Measurements from ENCODE around the gene OR2AG1. TPM values are rescaled to one million over a fixed set of nuclear protein-coding genes. Genes with fewer than 3 reads are reported as not detected.

The OR2AG1 gene, protein sequence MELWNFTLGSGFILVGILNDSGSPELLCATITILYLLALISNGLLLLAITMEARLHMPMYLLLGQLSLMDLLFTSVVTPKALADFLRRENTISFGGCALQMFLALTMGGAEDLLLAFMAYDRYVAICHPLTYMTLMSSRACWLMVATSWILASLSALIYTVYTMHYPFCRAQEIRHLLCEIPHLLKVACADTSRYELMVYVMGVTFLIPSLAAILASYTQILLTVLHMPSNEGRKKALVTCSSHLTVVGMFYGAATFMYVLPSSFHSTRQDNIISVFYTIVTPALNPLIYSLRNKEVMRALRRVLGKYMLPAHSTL
- polyA plus RNA-seq (ENCODE audit: insufficient read length in 3 of 3): under 1 TPM in 1 of 3 donors, not detected in 2; 0.07 TPM

DNA sequence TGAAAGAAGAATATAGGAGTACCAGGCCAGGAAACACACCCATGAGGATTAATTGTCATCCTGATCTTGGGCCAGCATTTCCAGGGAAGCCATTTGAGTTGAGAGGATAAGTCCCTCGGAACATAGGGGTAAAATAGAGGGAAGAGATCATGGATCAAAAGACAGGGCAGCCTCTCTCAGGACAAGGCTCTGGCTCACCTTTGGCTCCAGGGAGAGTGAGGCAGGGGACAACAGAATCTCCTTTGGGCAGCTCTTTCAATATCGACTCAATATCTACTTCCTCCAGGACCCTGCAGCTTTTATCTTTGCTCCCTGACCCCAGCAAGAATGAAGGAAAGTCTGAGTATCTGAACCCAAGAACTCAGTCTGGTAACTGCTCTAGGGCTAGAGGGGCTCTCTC lies at the start of gene OR2AG1:
Gene OR2AG1, plus strand, starts transcription at position 301 of the 400 bp plus-strand sequence. CDS start 2,018 bp downstream, outside the sequence.
- DNase-seq (ENCODE audit: low read depth in 3 of 3, low spot score in 2 of 3): no peak

DNA sequence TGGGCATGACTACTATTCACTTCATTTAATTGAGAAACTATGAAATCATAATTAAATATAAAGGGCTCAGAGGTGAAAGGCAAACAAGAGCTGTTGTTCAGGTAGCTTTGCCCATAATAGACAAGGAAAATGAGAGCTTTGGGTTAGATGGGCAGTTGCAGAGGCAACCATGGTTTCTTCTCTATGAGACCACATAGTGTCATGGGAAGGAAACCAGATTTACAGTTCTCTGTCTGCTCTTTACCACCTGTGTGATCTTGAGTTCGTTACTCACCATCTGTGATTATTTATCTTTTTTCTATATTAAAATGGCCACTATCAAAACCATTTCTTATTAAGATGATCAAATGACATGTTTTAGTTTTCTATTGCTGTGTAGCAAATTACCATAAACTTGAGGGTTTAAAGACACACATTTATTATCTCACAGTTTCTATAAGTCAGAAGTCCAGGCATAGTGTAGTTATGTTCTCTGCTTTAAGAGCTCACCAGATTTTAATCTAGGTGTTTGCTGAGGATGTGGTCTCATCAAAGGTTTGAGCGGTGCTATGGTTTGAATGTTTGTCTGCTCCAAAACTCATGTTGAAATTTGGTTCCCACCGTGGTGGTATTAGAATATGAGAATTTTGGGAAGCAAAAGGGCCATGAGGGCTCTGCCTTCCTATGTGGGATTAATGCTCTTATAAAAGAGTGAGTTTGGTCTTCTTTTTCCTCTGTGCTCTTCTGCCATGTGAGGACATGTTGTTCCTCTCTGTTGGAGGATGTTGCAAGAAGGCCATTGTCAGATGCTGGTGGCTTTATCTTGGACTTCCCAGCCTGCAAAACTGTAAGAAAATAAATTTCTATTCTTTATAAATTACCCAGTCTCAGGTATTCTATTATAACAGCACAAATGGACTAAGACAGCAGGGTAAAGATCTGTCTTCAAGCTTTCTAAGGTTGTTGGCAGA lies 49.2 kb upstream of the OR2AG1 start:
- no peak for DNase-seq (ENCODE audit: low read depth in 3 of 3, low spot score in 2 of 3)

DNA sequence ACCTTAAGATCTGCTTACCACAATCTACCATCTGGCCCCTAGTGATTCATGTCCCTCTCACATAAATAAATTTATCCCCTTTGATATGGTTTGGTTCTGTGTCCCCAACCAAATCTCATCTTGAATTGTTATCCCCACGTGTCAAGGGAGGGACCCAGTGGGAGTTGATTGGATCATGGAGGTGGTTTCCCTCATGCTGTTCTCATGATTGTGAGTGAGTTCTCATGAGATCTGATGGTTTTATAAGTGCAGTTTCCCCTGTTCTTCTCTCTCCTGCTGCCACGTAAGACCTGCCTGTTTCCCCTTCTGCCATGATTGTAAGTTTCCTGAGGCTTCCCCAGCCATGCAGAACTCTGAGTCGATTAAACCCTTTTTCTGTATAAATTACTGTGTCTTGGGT lies 48.2 kb upstream of the OR2AG1 start:
- DNase-seq (ENCODE audit: low read depth in 3 of 3, low spot score in 2 of 3): no peak

DNA sequence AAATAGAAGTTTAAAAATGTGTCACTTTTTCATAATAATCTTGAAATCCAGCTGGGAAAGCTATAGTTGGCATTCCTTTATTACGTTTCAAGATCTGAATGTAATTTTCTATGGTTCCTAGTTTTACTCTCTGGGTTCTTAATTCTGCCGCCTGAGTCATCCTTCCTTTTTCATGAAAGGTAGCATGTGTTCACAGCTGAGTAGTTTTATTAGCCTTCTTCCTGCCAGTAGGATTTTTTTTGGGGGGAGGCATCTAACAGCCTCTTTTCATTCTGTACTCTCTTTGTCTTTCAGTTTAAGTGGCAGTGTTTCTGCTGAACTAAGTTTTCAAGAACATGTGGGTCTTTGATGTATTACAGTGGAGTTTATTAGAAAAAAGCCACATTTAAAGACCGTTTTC lies 47.5 kb upstream of the OR2AG1 start:
- DNase-seq (ENCODE audit: low read depth in 3 of 3, low spot score in 2 of 3): no peak

DNA sequence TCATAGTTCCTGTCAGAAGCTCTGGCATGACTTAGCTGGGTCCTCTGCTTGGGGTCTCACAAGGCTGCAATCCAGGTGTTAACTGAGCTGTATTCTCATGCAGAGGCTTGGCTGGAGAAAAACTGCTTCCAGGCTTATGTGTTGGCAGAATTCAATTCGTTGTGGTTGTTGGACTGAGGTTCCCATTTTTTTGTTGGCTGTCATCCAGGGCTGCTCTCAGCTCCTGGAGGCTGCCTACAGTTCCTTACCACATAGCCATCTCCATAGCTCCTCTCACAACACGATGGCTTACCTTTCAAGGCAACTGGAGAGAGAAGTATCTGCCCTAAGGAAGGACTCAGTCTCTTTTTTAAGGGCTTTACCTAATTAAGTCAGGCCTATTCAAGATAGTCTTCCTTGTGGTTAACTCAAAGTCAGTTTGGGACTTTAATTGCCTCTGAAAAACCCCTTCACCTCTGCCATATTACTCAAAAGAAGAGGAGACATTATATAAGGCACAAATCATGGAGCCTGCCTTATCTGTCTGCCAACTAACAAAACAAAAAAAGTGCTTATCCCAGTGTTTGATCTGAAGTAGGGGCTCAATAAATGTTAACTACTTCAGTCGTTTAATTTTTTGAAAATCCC lies 46.2 kb upstream of the OR2AG1 start:
- no peak for DNase-seq (ENCODE audit: low read depth in 3 of 3, low spot score in 2 of 3)

DNA sequence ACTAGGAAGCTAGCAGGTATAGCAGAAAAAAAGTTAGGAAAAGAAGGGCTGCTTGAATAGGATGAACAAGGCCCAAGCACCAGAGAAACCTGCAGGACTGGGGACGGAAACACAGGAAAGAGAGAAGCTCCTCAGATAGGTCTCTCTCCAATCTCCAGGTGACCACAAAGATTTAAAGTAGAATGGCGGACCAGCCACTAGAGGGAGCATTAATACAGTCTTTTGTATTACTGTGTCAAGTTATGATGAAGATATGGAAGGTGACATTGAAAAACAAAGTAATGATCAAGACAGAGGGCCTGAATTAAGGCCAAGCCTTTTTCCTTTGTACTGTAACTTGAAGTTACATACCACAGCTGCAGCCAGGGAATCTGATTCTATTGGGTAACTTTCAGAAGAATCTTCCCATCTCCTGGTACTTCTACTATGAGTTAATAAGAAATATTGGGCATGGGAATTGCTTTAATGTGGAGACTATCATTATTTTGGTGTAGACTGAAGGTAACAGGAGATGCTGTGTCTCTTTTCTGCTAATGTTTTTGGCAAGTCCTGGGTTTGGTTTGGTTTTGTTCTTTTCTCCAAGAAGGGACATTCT lies 44.9 kb upstream of the OR2AG1 start:
- no peak for DNase-seq (ENCODE audit: low read depth in 3 of 3, low spot score in 2 of 3)

DNA sequence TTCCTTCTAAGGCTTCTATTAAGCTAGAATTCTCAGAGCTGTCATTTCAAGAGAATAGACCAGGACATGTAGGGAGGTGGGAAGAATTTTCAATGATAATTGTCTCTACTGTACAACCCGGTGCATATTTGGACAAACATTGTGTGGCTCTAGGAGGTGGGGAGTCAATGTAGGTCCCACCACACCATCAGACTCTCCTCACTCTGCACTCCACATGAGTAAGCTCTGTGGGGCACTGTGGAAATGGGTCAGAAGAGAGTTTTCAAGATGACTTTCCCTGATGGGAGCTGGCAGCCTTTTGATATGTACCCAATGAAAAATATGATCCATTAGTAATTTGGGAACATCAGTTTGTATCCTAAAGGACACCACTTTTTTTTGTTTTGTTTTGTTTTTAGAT lies 44.2 kb upstream of the OR2AG1 start:
- no peak for DNase-seq (ENCODE audit: low read depth in 3 of 3, low spot score in 2 of 3)

DNA sequence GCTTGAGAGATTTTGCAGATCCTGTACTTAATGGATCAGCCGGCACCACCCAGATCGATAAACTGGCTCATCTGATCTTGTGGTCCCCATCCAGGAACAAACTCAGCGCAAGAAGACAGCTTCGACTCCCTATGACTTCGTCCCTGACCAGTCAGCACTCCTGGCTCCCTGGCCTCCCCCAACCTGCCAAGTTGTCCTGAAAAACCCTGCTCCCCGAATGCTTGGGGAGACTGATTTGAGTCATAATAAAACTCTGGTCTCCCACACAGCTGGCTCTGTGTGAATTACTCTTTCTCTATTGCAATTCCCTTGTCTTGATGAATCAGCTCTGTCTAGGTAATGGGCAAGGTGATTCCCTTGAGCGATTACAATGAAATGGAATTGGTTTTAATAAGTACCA lies 40.6 kb upstream of the OR2AG1 start:
- DNase-seq (ENCODE audit: low read depth in 3 of 3, low spot score in 2 of 3): no peak

DNA sequence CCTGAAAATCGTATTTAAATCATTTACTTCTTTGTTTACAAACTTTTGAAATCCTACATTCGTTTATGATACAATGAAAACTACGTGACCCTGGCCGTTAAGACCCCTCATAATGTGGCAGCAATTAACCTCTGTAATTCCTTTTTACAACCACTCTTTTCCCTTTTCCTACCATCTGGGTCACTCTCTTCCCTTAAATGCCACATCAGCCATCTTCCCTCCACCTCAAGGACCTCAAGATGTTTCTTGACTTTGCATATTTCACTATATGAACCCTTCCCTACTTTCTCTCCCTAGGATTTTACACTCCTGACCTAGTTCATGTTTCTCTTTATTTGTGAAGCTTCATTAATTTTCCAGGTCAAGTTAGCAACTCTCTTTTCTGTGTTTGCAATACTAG lies 37.8 kb upstream of the OR2AG1 start:
- no peak for DNase-seq (ENCODE audit: low read depth in 3 of 3, low spot score in 2 of 3)

DNA sequence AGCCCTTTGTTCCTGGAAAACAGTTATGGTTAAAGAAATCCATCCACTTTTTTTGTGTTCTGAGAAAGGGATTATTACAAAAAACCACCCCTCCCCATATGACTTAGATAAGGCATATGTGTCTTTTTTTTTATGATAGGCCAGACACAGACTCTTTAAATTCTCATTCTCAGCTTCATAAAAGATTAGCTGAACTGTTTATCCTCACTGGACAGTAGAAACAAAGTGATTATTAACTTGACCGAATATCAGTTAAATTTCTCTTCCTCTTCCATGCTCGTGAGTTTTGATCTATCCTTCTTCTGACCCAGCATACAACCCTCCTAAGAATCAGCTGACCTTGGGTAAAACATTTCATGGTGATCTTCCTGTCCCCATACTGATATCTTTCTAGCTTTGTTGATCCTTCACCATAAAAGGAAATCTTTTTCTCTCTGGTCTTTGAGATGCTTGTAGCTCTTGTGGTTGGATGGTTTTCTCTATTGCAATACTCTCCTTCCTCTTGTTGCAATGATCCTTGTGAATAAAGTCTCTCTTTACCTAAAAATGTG lies 37.3 kb upstream of the OR2AG1 start:
- DNase-seq (ENCODE audit: low read depth in 3 of 3, low spot score in 2 of 3): no peak

DNA sequence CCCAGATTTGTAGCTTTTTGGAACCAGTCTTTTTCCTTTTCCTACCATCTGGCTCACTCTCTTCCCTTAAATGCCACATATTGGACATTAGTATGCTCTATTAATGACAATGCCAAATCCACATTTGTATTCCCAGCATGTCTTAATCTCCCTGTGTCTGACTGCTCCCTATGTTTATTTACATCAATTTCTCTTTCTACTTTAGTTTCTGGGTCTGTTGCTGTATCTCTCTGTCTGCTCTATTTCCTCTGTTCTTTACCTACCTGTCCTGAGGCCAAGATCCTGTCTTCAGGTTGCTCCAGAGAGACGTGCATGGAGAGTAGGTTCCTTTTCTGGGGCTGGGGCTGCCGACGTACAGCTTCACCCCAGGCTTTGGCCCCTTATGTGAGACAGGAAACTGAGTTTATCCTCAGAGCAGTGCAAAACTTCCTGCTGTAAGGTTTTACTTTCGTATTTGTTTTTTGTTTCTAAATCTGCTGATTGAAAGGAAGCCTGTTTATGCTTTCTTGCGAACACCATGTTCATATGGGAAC lies 36.7 kb upstream of the OR2AG1 start:
- DNase-seq (ENCODE audit: low read depth in 3 of 3, low spot score in 2 of 3): no peak

DNA sequence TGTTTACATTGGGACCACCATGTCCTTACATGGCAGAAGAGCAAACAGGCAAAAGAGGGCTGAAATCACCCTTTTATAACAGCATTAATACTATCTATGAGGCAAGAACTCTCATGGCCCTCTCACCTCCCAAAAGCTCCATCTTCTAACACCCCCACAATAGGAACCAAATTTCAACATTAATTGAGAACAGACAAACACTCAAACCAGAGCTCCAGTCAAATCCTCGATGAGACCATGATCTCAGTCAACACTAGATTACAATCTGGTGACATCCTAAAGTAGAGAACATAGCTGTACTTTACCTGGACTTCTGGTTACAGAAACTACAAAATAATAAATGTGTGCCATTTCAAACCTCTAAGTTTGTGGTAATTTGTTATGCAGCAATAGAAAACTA lies 36.2 kb upstream of the OR2AG1 start:
- DNase-seq (ENCODE audit: low read depth in 3 of 3, low spot score in 2 of 3): no peak

DNA sequence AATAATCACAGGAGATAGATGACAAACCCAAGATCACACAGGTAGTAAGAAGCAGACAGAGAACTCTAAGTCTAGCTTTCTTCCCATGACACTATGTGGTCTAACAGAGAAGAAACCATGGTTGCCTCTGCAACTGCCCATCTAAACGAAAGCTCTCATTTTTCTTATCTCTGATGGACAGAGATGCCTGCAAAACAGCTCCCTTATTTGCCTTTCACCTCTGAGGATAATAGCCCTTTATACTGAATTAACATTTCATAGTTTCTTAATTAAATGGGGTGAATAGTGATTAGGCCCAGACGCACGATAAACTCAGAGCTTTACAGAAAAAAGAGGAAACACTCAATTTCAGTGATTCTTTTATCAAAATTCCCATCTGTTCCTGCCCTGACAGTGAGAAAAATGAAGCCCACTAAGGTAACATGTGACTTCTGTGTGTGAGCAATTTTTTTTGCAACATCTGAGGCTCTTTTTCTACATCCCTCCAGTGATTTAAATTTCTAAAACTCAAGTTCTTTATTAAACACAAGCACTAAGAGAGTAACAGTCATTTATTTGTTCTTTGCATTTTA lies 35.6 kb upstream of the OR2AG1 start:
- no peak for DNase-seq (ENCODE audit: low read depth in 3 of 3, low spot score in 2 of 3)

DNA sequence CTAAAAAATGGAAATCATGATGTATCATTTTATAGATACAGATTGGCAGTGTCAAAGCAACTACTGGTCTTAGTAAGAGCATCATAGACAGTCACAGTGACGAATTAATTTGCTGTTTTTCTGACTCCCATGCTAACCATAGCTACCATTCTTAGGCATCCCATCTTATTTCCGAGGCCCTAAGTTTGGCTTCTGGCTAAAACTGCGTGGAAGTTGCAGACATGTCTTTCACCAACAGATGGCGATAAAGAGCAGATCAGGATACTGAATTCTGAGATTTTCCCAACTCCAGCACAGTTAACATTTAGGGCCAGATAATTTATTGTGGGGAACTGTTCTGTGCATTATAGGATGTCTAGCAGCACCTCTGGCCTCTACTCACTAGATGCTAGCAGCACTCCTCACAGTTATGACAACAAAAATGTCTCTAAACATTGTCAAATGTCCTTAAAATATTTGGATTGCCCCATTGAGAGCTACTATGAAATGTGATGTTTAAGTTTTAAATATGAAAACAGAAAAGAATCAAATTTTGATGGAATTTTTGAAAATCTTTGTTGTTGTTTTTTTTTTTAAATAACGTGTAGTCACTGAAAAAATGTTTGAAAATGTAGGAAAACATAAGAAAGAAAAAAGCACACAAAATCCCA lies 27.4 kb upstream of the OR2AG1 start:
- peak; percentile 34 to 52 (median 38) for DNase-seq (ENCODE audit: low read depth in 3 of 3, low spot score in 2 of 3)

DNA sequence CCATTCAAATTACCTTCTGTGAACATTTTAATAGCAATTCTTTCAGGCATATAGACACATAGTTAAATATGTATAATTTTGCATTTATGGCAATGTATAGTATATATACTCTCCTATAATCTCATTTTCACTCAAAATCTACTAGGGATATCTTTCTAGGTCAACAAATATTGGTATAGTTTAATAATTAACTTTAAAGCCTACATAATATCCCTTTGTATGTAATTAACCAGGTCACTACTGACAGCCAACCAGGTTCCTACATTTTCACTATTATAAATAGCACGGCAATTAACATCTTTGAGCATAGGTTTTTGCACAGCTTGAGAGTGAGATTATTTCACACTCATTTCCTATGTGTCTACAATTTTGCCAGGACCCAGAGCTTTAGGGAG lies 26.9 kb upstream of the OR2AG1 start:
- DNase-seq (ENCODE audit: low read depth in 3 of 3, low spot score in 2 of 3): no peak

DNA sequence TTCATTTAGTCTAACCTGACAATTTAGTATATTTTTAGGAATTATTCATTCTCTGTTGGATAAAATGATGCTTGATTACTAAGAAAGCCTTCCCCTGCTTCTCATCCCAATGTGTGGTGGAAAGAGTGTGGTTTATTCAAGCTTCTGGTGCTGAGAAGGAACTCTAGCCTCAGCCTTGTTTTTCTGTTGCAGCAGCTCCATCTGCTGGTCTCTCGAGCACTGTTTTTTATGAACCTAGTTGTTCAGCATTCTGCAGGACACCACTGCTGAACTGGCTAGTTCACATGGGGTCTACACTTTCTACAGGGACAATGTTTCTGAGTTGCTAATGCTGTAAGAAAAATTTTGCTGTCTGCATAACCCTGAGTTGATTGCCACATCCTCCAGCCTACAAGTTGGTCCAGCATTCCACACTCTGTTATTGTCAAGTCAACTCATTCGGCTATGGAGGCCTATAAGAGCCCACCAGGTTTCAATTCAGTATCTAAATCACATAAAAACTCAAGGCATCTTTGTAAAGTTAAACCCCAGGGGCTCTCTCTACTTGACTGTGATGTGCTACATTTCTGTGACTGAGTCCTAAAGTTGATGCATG lies 25.4 kb upstream of the OR2AG1 start:
- DNase-seq (ENCODE audit: low read depth in 3 of 3, low spot score in 2 of 3): peak in 2 of 3 donors; percentile 20 to 32

DNA sequence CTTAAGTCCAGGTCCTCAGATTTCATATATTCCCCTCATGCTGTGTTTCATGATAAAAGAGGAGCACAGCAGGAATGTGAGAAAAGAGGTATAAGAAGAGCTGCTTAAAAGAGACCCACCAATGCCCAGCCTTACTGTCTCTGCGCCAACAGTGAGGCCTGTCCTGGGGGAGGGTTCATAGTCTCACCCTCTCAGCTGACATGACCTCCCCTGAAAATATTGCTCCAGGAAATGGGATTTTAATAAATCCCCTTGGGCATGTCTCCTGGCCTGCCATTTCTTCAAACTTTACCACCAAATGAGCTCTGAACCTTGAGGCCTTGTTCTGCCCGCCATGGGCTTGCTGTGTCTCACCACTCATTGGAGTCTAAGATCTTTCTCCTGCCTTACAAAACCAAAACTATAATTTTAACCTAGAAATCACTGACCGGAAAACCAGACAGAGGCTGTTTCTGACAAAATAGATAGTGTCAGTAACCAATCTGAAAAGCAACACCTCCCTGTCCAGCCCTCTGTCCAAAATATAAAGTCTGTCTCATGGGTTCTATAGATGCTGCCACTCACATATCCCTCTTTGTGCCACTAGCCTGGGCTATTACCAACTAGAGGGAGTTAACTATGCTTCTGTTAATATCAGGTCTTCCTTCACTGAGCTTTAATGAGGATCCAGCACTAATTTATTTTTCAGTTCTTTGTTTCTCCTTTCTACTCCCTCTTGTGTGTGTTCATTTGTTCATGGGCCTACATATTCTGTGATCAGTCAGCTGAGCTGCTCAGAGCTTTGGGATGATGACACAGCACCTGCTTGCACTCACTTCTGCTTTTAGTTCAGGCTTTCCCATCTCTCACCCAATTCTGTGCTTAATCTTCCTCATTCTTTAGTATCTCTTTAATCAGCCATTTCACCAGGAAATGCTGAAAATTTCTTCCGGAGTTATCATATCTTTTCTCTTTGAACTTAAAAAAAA lies 10.6 kb upstream of the OR2AG1 start, which contains the start of gene OR2AG2:
Gene OR2AG2, minus strand, starts transcription at position 51 of the 968 bp plus-strand sequence. CDS start 3,019 bp downstream, outside the sequence.
- no peak for DNase-seq (ENCODE audit: low read depth in 3 of 3, low spot score in 2 of 3)

DNA sequence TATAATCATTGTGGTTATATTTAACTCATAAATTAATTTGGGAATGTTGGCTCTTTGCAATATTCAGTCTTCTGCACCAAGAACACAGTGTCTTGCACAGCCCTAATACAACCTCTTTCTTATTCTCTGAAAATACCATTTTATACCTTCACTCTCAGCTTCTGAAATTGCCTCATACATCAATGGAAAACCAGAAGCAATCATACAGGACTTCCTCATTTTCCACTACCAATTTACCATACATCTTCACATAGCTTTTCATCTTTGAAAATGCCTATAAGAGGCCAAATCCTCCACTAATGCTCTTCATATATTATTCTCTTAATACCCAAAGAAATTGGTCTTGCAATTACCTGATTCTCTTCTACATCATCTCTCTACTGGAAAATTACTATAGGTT lies 4.3 kb upstream of the OR2AG1 start:
- DNase-seq (ENCODE audit: low read depth in 3 of 3, low spot score in 2 of 3): no peak

All from right renal cortex interstitium (tissue), 3 donors.